Colonic mucosa (tissue), 4 donors: ENCODE measurements around the gene CAPN9. TPM values are rescaled to one million over a fixed set of nuclear protein-coding genes. Genes with fewer than 3 reads are reported as not detected.

ENCODE experiments used
- DNase-seq: peaks from one replicate; pipeline ENCODE4 v3.0.0-alpha.2; 2020
- H3K27ac ChIP-seq: fragments of 200-600 bp; one replicate; pipeline ENCODE4 v1.8.0; 2021
- H3K27me3 ChIP-seq: fragments of 200-600 bp; one replicate; pipeline ENCODE4 v1.8.0; 2021
- H3K36me3 ChIP-seq: fragments of 200-600 bp; one replicate; pipeline ENCODE4 v1.8.0; 2021
- H3K4me1 ChIP-seq: fragments of 200-600 bp; one replicate; pipeline ENCODE4 v1.8.0; 2021; ENCODE audit warnings: mild to moderate bottlenecking
- H3K4me3 ChIP-seq: fragments of 200-600 bp; one replicate; pipeline ENCODE4 v1.8.0; 2021
- H3K9ac ChIP-seq, 2 donors: one replicate each; pipeline ENCODE4 v1.7.0; 2013; ENCODE audit warnings: control low read depth in 2 of 2, low read depth in 2 of 2, low read length in 2 of 2
- H3K9me3 ChIP-seq: fragments of 200-600 bp; one replicate; pipeline ENCODE4 v1.8.0; 2021
- intact Hi-C: fragments of 100-400 bp; cut with DNase I; formaldehyde crosslinking; loops from one replicate; pipeline ENCODE4 v1.14.1; 2022
- total RNA-seq, 2 donors: library from RNA; stranded (reverse); fragmentation: NEBNext Ultra II Directional in 1 of 2; extraction: Animal tissue kit (Norgen Biotek cat#: 25700) in 1 of 2; gene quantifications; one replicate each; pipeline ENCODE4 v1.2.1, GENCODE V29; 2021
- TF ChIP-seq, protein P1 (sequence below): fragments of 200-600 bp; IDR thresholded peaks from one replicate; pipeline ENCODE4 v1.8.0; 2022; ENCODE audit warnings: antibody characterized with exemption, mild to moderate bottlenecking
- donor health status: healthy.
- donor health status: DM: no; HTN: no; CAD: no.
- donor health status: DM: no; HTN: no; CAD: no.

The CAPN9 gene
- total RNA-seq, 2 donors from 2014 or later = 14.3 to 36.3 TPM

DNA sequence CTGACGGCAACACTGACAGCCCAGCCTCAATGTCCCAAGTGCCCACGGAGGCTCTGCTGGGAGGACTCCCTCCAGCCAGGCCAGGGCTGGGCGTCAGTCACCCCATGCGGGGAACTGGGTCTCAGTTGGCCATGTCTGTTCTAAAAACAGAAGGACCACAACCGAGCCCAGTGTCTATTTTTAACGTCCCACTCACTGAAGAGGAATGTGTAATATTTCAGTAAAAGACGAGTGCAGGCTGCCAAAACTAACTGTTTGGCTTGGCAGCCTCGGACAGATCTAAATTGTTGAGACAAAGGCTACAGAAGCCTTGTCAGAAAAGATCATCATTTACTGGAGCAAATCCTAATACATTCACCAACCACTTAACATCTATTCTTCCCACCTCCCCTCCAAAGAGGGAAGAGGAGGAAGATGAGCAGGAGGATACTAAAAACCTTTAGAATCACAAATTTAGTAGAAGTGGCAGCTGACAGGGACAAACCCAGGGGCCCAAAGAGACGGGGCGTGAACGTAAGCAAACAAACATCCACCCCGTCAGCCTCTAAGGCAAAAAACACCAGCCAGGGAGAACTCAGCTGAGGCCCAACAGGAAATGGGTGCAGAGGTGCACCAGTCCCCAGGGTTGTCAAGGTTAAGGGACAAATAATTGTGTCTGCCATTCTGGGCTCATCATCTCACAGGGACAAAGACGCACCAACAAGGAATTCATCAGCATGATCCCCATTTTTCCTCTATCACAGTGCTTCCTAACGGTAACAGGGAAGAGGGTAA is 102.5 kb downstream of the CAPN9 start:
- Histone ChIP-seq H3K36me3 (no peaks in the 10 kb centered on the region), H3K4me3 (no peak overlapping the region), H3K9me3 (no peaks in the 10 kb centered on the region), H3K4me1 (no peaks in the 10 kb centered on the region), H3K27ac (peak overlapping the region; percentile 45), H3K27me3 (no peaks in the 10 kb centered on the region), H3K9ac (no peak overlapping the region)
- intact Hi-C loops = no loop called here
- TF ChIP-seq, protein P1, sequence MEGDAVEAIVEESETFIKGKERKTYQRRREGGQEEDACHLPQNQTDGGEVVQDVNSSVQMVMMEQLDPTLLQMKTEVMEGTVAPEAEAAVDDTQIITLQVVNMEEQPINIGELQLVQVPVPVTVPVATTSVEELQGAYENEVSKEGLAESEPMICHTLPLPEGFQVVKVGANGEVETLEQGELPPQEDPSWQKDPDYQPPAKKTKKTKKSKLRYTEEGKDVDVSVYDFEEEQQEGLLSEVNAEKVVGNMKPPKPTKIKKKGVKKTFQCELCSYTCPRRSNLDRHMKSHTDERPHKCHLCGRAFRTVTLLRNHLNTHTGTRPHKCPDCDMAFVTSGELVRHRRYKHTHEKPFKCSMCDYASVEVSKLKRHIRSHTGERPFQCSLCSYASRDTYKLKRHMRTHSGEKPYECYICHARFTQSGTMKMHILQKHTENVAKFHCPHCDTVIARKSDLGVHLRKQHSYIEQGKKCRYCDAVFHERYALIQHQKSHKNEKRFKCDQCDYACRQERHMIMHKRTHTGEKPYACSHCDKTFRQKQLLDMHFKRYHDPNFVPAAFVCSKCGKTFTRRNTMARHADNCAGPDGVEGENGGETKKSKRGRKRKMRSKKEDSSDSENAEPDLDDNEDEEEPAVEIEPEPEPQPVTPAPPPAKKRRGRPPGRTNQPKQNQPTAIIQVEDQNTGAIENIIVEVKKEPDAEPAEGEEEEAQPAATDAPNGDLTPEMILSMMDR = no peak
- no peak for DNase-seq

DNA sequence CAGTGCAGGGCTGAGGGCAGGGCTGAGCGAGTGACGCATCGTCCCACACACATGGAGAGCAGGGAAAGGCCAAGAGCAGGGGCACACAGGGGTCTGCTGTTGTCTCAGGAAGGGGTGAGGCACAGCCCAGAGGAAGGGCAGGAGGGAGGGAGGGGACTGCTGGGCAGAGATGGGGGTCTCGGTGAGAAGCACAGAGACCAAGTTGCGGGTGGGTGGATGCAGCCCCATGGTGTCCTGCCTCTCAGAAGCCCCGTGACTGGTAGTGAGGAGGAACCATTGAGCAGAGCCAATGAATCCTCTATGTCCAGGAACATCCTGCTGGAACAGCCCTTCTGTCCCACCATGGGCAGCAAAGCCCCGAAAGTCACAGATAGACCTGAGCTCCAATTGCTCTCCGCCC is 103.4 kb downstream of the CAPN9 start:
- Histone ChIP-seq H3K9me3 (no peaks in the 10 kb centered on the region), H3K27ac (no peak overlapping the region), H3K27me3 (no peaks in the 10 kb centered on the region), H3K4me3 (no peak overlapping the region), H3K4me1 (no peaks in the 10 kb centered on the region), H3K36me3 (no peaks in the 10 kb centered on the region), H3K9ac (no peak overlapping the region)
- intact Hi-C loops = no loop called here
- no peak for DNase-seq
- TF ChIP-seq, protein P1 = no peak

DNA sequence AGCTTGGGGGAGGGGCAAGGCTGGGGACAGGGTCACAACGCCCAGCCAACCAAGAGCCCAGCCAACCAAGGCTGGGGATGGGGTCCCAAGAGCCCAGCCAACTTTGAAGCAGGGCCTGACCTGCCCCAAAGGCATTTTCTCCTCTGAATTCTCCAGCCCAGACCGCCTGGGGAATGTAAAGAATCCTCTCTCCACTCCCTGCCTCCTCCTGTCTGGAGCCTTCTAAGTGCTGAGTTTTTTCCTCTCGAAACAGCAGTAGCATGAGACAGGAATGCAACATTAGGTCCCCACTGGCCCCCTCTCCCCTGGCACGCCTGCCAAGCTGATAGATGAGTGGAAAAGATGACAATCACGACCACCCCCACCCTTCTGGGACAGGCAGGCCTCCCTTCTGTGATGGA is 104.1 kb downstream of the CAPN9 start:
- no peaks in the 10 kb centered on the region for H3K4me1 ChIP-seq
- intact Hi-C loops = no loop called here
- no peaks in the 10 kb centered on the region for H3K36me3 ChIP-seq
- TF ChIP-seq, protein P1 = no peak
- H3K9me3 ChIP-seq = no peaks in the 10 kb centered on the region
- no peak for DNase-seq
- no peaks in the 10 kb centered on the region for H3K27me3 ChIP-seq
- no peak overlapping the region for H3K9ac ChIP-seq
- no peak overlapping the region for H3K4me3 ChIP-seq
- H3K27ac ChIP-seq = no peak overlapping the region

Other genes starting within 250 kb of the CAPN9 start
- 10 to 100 TPM; 42.0 to 53.8 TPM for gene COG2, start 104.9 kb upstream of the CAPN9 start, total RNA-seq
- gene AGT, start 33.3 kb upstream of the CAPN9 start, total RNA-seq = 1 to 10 TPM; 4.1 to 5.3 TPM
- gene C1orf198, start 121.1 kb downstream of the CAPN9 start, total RNA-seq = 10 to 100 TPM; 19.1 to 24.6 TPM
- 10 to 100 TPM; 28.0 to 47.0 TPM for gene TTC13, start 231.5 kb downstream of the CAPN9 start, total RNA-seq
- gene ARV1, start 231.7 kb downstream of the CAPN9 start, total RNA-seq = 10 to 100 TPM; 29.3 to 39.6 TPM